GM18858 (cell line): ENCODE results near the gene CSRNP3.
"Not testable (repeated sequence)": the region's sequence is repeated elsewhere in the genome, so short reads cannot be mapped to it uniquely, and the experiment has no call there.

Experiments
- ATAC-seq: cut with Tn5 transposase; IDR thresholded peaks from one replicate; pipeline ENCODE4 v1.9.1; 2021; ENCODE audit not compliant: unreplicated experiment

The CSRNP3 gene

DNA sequence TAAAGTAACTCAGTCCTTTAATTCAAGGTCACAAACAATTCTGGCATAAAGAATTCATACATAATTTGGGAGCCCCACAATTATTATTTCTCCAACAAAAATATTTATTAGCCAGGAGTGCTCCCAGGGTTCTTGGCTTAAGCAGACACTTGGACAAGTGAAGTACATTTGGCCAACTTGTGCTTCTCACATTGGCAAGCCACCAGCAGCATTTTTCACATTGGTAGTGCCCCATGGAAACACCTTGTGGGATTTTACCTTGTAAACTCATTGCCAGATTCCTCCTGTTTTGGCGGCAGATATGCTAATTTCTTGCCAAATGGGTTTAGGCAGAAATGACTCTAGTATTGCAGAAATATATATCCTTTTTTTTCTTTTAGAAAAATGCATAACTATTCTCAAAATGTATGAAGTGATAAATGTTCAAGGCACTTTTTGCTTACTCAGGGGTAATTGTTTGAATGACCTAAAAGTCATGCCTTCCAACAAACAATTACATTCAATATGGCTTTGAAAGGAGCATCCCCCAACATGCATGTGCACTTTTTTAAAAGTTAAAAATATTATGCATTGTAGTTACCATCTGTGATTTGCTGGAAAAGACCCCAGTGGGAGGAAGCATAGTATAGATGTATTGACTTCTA is 113.5 kb downstream of the CSRNP3 start:
- ATAC-seq, result no peak

DNA sequence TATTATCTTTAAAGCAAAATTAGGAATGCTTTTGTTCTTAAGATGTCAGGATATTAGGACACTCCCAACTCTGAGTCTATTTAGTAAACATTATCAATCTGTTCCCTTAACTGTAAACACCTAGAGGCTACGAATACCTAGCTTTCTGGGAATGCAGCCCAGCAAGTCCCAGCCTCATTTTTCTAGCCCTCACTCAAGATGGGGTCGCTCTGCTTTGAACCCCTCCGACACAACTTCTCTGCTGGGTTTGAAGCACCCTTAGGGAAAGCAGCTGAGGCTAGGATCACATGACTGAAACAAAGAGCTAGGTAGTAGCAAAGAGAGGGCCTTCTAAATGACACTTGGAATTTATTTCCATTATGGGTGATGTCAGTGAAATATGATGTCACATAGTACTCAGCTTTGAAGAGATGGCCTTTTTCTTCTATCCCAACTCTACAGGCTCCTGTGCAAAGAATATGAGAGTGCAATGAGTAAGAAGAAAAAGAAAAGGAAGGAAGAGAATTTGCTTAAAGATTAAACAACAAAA is 114.7 kb downstream of the CSRNP3 start:
- ATAC-seq, result no peak

DNA sequence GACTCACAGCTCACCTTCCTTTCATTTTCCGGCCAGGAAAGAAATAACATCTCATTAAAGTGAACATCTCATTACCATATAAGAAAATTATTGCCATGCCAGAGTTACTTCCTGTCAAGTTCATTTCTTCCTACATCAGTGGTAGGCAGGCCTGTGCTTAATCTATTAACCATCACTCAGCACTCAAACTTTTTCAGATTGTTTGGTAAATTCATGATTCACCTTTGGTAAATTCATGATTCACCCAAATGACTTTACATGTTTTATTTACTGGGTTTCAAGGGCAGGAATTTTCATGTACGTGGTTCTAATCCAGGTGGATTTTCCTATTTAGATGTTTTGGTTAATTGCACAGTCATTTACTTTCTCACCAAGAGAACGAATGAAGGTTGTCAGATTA is 116.5 kb downstream of the CSRNP3 start:
- no peak for ATAC-seq

DNA sequence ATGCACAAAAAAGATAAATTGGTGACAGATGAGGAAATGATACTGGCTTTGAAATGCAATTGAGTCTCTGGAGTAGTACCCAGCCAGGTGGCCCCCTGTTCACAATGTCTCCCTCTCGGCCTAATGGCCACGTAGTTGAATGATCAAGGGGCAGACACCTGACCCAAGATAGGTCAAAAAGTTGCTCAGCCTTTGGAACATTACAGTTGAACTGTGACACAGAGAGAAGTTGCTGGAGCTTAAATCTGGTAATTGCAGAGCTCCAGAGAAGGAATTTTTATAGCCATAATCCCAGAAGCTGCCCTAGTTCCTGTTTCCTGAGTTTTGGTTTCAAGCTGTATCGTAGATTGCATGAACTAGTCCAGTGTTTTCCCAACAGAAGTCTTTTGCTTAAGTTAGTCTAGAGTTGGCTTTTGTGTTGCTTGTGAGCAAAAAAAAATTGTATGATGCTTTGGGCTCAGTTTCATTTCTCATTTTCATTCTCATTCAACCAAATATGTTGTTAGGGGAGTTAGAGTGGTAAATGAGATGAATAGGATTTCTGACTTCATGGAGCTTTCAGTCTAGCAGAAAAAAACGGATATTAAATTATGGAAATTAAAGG is 117.9 kb downstream of the CSRNP3 start:
- ATAC-seq, result peak; percentile 84

DNA sequence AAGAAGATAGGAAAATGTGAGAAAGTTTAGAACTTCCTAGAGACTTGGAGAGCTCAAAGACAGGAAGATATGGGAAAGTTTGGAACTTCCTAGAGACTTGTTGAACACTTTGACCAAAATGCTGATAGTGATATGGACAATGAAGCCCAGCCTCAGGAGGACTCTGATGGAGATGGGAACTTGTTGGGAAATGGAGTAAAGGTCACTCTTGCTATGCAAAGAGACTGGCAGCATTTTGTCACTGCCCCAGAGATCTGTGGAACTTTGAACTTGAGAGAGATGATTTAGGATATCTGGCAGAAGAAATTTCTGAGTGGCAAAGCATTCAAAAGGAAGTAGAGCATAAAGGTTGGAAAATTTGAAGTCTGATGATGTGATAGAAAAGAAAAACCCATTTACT is 121.5 kb downstream of the CSRNP3 start:
- not testable (repeated sequence) for ATAC-seq

DNA sequence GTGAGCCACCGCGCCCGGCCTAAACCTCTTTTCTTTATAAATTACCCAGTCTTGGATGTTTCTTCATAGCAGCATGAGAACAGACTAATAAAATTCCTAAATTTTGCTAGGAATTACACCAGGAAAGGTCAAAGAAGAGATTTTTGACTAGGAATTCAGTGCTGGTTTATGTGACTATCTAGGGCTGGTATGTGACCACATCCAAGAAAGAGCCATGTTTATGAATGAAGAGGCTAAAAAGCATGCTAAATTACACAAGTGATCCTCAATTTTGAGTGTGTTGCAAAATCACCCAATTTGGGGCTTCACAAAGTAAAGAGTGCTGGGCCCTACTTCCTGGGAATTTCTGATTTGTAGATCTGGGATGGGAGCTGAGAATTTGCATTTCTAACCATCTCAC is 123.6 kb downstream of the CSRNP3 start:
- no peak for ATAC-seq

DNA sequence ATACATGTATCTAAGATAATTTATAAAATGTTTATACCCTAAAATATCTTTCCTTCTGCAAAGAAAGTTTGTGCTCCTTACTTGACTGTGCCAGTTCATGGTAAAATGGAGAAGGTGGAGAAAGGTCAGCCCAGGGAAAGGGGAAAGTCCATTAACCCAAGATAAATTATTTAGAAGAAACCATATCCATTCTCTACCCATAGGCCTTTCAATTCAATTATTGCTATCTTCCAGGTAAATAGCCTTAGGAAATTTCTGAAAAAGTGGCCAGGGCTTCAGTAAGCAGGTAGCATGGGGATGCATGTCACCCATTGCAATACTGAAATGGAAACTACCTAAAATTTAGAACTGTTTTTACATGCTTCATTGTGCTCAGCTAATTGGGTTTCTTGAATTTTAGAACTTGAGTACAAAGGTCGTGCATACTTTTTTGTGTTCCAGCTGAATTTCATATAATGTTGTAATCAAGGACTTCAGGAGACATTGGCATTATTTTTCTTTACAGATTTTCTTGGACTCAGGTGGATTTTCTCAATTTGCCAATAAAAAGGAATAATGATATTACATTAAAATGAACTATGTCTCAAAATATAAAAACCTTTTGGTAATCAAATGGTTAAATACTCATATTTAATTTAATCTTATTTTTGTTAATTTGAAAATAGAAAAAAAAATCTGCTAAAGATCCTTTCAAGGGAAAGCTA is 124.9 kb downstream of the CSRNP3 start:
- no peak for ATAC-seq

DNA sequence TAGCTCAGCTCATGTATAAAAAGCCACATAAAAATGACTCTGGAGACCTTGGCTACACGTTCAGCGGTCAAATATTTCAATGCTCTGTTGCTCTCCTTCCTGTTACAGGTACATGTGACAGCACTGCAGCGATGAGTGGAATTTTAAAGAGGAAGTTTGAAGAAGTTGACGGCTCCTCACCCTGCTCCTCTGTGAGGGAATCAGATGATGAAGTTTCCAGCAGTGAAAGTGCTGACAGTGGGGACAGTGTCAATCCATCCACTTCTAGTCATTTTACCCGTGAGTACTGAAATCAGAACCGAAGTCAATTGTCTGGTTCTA is 125.4 kb downstream of the CSRNP3 start:
- peak; percentile 96 for ATAC-seq

DNA sequence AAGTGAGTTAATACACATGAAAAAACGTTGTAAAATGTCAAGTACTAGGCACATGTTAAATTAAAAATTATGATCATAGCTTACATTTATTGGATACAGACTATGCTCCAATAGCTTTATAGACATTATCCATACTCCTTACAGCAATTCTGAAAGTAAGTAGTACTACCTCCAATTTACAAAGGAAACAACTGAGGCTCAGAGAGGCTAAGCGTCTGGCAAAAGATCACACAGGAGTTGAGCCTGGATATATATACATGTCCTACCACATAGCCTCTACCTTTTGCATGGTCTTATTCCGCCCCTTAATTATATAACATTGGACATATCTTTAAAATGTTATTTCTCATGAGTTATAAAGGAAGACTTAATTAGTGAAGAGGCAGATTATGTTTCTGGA is 127.3 kb downstream of the CSRNP3 start:
- ATAC-seq, result no peak

DNA sequence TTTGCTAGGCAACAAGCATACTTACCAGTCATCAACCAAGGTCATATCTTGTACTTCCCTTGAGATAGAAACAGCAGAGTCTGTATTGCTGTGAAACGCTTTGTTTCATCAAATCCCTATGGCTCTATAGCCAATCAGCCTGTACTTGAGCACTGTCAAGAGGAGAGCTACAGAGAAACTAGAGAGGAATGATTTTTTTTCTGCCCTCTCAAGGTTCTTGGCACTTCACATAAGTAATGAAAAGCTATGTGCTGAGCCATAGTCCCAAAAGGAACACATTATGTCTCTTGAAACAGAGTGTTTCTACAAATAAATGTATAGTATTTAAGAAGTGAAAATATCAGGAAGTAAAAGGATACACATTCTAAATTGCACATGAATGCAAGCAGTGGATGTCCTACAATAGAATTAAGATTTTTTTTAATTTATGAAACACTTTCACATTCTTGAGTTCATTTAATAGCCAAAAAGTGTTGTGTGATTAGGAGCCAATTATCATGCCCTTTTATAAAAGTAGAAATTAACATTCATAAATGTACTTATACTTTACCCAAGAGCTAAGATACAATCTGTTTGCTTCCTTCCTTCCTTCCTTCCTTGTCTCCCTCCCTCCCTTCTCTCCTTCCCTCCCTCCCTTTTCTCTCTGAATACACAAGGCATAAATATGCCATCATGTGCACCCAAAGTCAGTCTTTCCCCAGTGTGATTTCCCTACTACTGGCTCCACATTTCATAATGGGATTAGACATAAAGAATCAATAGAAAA is 131.8 kb downstream of the CSRNP3 start:
- no peak for ATAC-seq

DNA sequence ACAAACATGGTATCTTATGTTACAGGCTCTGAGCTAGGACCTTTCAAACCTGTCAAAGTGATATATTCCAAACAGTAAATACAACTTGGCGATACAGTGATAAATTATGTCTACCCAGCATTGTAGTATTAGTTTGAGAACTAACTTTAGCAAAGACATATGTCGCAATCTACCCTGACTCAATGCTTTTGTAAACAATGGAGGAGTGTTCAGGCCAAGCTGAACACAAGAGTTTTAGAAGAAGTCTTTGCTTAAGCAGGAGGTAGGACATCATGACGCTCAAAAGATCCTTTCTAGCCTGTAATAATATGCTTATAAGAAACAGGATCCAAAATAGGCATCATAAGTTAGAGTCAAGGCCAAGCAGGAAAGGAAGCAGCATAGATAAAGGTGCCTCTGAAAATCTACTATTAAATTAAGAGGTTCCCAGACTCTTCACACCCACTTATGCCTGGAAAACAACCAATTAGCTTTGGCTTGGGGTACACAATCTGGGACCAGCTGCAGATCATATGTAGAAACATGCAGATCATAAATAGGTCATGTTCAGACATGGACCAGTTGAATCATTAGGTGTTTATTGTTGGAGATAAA is 132.5 kb downstream of the CSRNP3 start:
- no peak for ATAC-seq

DNA sequence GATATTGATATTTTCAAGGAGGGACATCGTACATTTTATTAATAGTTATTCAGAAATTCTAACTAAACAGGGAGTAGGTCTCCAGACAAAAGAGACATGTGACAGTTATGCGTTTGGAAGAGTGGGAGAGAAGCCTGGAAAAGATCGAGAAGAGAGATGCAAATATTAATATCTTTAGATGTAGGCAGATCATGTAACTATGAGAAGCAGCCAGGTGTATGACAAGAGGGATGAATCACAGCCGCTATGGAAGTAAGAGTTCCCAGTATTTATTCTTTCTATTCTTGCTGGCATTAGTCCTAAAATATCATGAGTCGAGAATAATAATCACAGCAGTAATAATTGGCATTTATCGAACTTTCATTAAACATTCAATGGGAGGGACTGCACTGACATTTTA is 140.2 kb downstream of the CSRNP3 start:
- ATAC-seq, result no peak

DNA sequence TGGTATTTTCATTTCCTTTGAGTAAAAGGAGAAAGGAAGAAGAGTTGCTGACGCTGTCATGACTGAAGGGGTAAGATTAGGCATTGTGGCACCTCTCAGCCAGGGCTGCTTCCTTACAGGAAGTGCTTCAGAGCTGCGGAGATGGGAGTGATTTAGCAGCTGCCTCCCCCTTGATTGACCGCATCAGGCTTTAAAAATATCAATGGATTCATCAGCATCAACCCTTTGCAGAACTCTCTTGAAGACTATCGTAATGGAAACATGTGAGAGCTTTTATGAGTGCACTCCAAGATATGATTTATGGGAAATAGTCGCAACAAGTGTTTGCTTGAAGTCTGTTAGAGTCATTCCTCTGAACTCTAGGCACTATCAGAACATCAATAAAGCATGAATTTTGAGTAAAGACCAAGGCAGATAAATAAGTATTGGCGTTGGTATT is 141.1 kb downstream of the CSRNP3 start:
- no peak for ATAC-seq

DNA sequence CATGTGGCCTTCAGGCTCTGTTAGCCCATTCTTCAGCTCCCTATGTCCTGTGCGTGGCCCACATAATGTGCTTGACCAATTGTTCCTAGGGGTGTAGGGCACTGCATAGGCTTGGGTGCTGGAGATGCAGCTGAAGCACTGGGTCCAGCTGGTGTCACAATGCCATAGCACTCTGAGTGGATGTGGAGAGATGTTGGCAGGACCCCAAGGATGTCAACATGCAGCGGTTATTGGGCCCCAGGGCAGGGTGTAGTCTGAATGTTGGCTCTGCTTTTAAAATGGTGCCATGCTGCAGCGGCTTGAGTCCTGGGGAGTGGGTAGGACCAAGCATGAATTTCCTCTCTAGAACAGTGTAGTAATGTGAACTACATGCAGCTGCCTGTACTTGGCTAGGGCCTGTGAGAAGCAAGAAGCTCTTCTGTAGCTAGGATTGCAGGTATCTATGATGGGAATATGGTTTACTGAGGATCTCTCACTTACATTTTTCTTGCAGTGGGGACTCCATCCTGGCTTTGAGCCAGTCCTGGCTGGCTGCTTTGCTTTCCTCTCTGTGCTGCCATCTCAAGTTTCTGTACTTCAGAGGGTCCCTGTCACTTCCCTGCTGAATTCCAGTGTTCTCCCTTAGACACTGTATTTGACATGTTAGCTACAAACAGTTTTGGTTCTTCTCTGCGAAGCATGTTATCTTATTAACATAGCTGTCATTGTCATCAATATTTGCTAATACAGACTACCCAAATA is 148.4 kb downstream of the CSRNP3 start:
- ATAC-seq, result no peak

DNA sequence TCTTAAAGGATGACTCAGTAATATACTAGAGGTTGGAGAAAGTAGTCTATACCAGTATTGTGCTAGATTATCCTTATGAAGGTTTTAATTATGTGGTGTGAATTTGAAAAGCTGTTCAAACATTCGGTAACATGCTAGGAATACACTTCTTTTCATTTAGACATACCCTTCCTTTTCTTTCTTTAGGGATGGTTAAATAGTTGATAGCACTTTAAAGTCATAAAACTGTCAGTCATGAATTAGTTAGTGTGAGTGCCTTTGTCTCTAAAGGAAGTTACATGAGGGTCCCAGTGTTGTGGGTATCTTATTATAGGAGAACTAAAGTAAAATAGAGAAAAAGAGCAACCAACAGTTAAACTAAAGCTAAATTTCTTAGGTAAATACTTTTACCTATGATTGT is 149.3 kb downstream of the CSRNP3 start:
- no peak for ATAC-seq

DNA sequence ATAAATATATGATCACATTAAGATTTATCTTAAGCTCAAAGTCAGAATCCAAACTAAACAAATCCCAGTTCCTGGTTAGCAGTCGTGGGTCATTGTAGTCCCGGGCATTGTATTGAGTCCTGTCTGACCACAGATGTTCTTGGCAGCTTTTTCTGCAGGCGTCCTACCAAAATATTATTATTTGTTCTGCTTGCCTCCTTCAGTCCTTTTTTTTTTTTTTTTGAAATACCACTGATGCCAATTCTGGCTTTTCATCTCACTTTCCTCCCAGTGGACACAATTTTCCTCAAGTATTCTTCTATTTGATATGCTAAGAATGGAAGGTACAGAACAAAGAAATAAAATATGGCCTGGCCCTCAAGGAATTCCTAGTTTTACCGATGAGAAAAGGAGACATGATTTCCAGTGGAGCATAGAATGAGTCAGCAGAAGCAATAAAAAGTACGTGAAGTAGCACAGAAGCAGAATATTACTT is 151.6 kb downstream of the CSRNP3 start:
- ATAC-seq, result no peak

DNA sequence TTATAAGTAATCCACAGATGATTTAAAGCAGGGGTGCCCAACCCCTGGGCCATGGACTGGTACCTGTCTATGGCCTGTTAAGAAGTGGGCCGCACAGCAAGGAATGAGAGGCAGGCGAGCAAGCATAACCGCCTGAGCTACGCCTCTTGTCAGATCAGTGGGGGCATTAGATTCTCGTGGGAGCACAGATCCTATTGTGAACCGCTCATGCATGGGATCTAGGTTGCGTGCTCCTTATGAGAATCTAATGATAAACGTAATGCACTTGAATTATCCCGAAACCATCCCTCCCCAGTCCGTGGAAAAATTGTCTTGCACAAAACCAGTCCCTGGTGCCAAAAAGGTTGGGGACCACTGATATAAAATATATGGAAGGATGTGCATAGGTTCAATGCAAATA is 153.7 kb downstream of the CSRNP3 start:
- ATAC-seq, result no peak

DNA sequence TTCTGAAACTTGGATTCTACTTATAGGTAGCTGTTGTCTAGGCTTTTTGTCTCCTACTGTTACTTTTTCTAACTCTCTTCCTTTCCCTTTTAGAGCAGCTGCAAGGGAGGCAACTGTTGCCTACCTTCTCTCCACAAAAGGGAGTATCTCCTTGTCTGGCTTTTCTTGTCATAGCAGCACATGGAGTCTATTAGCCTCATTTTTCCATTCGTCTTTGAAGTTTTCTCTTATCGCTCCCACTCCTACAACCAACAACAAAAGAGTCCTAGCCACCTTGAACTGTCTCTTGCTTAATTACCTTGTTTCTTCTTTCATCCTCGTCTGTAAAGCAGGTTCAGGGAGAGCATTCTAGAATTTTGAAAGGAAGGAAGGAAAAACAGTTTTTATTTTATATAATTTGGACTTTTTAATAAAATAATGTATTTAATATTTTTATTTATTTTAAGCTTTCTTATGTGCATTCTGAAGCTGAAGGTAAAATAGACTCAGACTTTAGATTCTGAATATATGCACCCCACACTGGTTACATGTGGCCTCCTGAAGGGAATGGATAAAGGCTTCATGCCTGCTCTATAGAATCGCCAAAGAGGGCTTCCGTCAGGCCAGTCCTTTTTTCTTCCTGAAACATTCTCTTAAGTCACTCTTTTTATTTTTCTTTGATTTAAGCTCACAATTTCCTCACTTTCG is 154.4 kb downstream of the CSRNP3 start:
- no peak for ATAC-seq

DNA sequence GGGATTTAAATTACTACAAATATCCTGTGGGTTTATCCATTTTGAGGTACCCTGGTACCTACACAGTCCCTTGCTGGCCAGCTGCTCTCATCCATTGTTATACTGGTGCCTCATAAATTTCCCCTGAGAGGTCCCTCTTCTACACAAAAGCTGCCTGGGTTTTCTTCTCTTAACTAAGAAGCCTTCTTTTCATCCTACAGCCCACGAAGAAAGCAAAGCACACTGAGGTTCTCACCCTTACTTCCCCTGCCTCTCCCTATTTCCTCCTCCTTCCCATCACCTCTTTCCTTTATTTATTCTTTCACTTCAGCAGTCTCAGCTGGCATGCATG is 154.9 kb downstream of the CSRNP3 start:
- no peak for ATAC-seq

DNA sequence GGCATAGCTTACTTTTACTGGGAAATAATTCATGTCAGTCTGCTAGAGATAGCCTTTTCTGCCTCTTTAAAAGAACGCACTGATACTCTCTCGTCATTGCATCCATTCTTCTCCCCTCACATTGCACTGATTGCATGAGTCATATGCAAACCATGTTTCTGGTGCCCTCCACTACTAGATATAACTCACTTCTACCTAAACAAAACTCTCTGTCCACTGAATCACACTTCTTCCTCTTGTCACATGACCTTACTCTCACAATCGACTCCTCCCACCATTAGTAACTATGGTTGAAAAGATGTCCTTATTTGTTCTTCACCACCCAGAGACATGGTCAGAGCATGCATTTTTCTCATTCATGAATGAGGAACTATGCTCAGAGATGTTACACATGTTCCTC is 158.0 kb downstream of the CSRNP3 start:
- no peak for ATAC-seq
